GM23248 (cell line): ENCODE results near the gene ARSK.

Source experiments
- EZH2 ChIP-seq: fragments of 200-600 bp; sonication (generic); IDR thresholded peaks from 2 replicates; pipeline ENCODE4 v1.6.1; 2018; ENCODE audit warnings: antibody characterized with exemption, mild to moderate bottlenecking; ENCODE audit not compliant: insufficient read depth, poor library complexity, severe bottlenecking
- EZH2phosphoT487 ChIP-seq: fragments of 200-600 bp; sonication (generic); IDR thresholded peaks from 2 replicates; pipeline ENCODE4 v1.6.1; 2018; ENCODE audit warnings: antibody characterized with exemption, moderate library complexity, mild to moderate bottlenecking, low read depth; ENCODE audit not compliant: insufficient read depth

GRCh38 chr5:95537501-95537900, 17.4 kb upstream of the ARSK start:
- TF ChIP-seq EZH2 (no peak), EZH2phosphoT487 (no peak)
